ENCODE measurements around the gene TNFAIP2.
"Not testable (repeated sequence)": the region's sequence is repeated elsewhere in the genome, so short reads cannot be mapped to it uniquely, and the experiment has no call there.

- TF ChIP-seq CTCF, POLR2A (IDR thresholded peaks at IDR 0.05): not testable (repeated sequence)
Observed at GRCh38 chr14:103115086-103115679, 8.1 kb upstream of the TNFAIP2 start.
